ENCODE data around the gene SDCCAG8. TPM values are rescaled to one million over a fixed set of nuclear protein-coding genes. Genes with fewer than 3 reads are reported as not detected.

Gene SDCCAG8
- total and polyA plus RNA-seq, 10 donors, result 14.8 to 79.3 (median 46.5) TPM

- Histone ChIP-seq H3K36me3 (peaks cover 0 to 43% (median 4%) of the 10 kb centered on the region in 6 donors), H3K27me3 (replicated peaks in 1 of 7) (no peaks in the 10 kb centered on the region), H3K4me3 (no peak overlapping the region), H3K4me1 (peaks cover 0 to 20% (median 18%) of the 10 kb centered on the region in 6 donors), H3K27ac (no peak overlapping the region), H3K9me3 (peaks cover 16 to 49% (median 45%) of the 10 kb centered on the region in 8 donors)
- intact Hi-C loops (cut with DNase I; ENCODE audit: low total_unique reads), result no loop called here
- TF ChIP-seq POLR2A (IDR thresholded peaks at IDR 0.05), result no peak
- TF ChIP-seq POLR2AphosphoS5 (IDR thresholded peaks at IDR 0.05), result no peak
- TF ChIP-seq, protein P1, sequence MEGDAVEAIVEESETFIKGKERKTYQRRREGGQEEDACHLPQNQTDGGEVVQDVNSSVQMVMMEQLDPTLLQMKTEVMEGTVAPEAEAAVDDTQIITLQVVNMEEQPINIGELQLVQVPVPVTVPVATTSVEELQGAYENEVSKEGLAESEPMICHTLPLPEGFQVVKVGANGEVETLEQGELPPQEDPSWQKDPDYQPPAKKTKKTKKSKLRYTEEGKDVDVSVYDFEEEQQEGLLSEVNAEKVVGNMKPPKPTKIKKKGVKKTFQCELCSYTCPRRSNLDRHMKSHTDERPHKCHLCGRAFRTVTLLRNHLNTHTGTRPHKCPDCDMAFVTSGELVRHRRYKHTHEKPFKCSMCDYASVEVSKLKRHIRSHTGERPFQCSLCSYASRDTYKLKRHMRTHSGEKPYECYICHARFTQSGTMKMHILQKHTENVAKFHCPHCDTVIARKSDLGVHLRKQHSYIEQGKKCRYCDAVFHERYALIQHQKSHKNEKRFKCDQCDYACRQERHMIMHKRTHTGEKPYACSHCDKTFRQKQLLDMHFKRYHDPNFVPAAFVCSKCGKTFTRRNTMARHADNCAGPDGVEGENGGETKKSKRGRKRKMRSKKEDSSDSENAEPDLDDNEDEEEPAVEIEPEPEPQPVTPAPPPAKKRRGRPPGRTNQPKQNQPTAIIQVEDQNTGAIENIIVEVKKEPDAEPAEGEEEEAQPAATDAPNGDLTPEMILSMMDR (IDR thresholded peaks at IDR 0.05 in 8 of 11, conservative IDR thresholded peaks at IDR 0.05 in 3 of 11), result no peak
- WGBS, 5 donors, result 93 to 98% (median 96%) methylated on average over 2 of the region's 2 CpGs
- no peak for DNase-seq
Observed at GRCh38 chr1:243233908-243234307, 21.9 kb upstream of the SDCCAG8 start.

- Histone ChIP-seq H3K9me3 (peaks cover 14 to 37% (median 34%) of the 10 kb centered on the region in 8 donors), H3K4me1 (peaks cover 0 to 24% (median 20%) of the 10 kb centered on the region in 6 donors), H3K4me3 (no peak overlapping the region), H3K27me3 (replicated peaks in 1 of 7) (no peaks in the 10 kb centered on the region), H3K36me3 (peaks cover 0 to 36% (median 4%) of the 10 kb centered on the region in 6 donors), H3K27ac (no peak overlapping the region)
- TF ChIP-seq POLR2A (IDR thresholded peaks at IDR 0.05), result no peak
- TF ChIP-seq POLR2AphosphoS5 (IDR thresholded peaks at IDR 0.05), result no peak
- TF ChIP-seq, protein P1 (IDR thresholded peaks at IDR 0.05 in 8 of 11, conservative IDR thresholded peaks at IDR 0.05 in 3 of 11), result no peak
- no peak for DNase-seq
- WGBS, 5 donors, result 83 to 94% (median 91%) methylated on average over 4 of the region's 4 CpGs
- intact Hi-C loops (cut with DNase I; ENCODE audit: low total_unique reads), result no loop called here
Observed at GRCh38 chr1:243234978-243235647, 20.7 kb upstream of the SDCCAG8 start.

GRCh38 chr1:243236604-243237252, 19.1 kb upstream of the SDCCAG8 start:
- H3K4me1 ChIP-seq, result peaks cover 0 to 24% (median 20%) of the 10 kb centered on the region in 6 donors
- peaks cover 0 to 27% (median 4%) of the 10 kb centered on the region in 6 donors for H3K36me3 ChIP-seq
- H3K9me3 ChIP-seq, result peaks cover 4 to 21% (median 18%) of the 10 kb centered on the region in 8 donors
- intact Hi-C loops (cut with DNase I; ENCODE audit: low total_unique reads), result no loop called here
- no peak for DNase-seq
- H3K27ac ChIP-seq, result peak overlapping the region in 1 of 8 donors; percentile 18
- 56 to 68% (median 63%) methylated on average over 4 of the region's 4 CpGs for WGBS, 5 donors
- TF ChIP-seq POLR2AphosphoS5 (IDR thresholded peaks at IDR 0.05) (no peak), POLR2A (IDR thresholded peaks at IDR 0.05) (no peak)
- H3K27me3 ChIP-seq (replicated peaks in 1 of 7), result no peaks in the 10 kb centered on the region
- no peak overlapping the region for H3K4me3 ChIP-seq

- peaks cover 3 to 58% (median 33%) of the 10 kb centered on the region in 6 donors for H3K4me1 ChIP-seq
- DNase-seq, result no peak
- H3K27ac ChIP-seq, result peak overlapping the region in 4 of 8 donors; percentile 23 to 74 (median 44)
- WGBS, 5 donors, result 61 to 77% (median 71%) methylated on average over 9 of the region's 9 CpGs
- no peaks in the 10 kb centered on the region for H3K27me3 ChIP-seq (replicated peaks in 1 of 7)
- intact Hi-C loops (cut with DNase I; ENCODE audit: low total_unique reads), result no loop called here
- H3K9me3 ChIP-seq, result no peaks in the 10 kb centered on the region
- TF ChIP-seq, protein P1 (IDR thresholded peaks at IDR 0.05 in 8 of 11, conservative IDR thresholded peaks at IDR 0.05 in 3 of 11), result no peak
- TF ChIP-seq POLR2AphosphoS5 (IDR thresholded peaks at IDR 0.05), result no peak
- TF ChIP-seq POLR2A (IDR thresholded peaks at IDR 0.05), result no peak
- no peak overlapping the region for H3K4me3 ChIP-seq
- peaks cover 0 to 4% (median 0%) of the 10 kb centered on the region in 6 donors for H3K36me3 ChIP-seq
Observed at GRCh38 chr1:243244432-243244841, 11.4 kb upstream of the SDCCAG8 start.

Measured in spleen (tissue), 11 donors.